GM18909 (cell line): ENCODE measurements around the gene RHBDF1.
"Not testable (repeated sequence)": the region's sequence is repeated elsewhere in the genome, so short reads cannot be mapped to it uniquely, and the experiment has no call there.

ENCODE experiments used
- ATAC-seq: cut with Tn5 transposase; IDR thresholded peaks from one replicate; pipeline ENCODE4 v1.9.1; 2021; ENCODE audit warnings: mild to moderate bottlenecking; ENCODE audit not compliant: unreplicated experiment, poor library complexity

RHBDF1 gene

GRCh38 chr16:61879-62281, 10.6 kb downstream of the RHBDF1 start:
- ATAC-seq: no peak

GRCh38 chr16:60929-61878, 11.2 kb downstream of the RHBDF1 start:
- ATAC-seq: no peak

GRCh38 chr16:60166-60565, 12.3 kb downstream of the RHBDF1 start:
- ATAC-seq: no peak

- ATAC-seq: no peak
Observed at GRCh38 chr16:59440-60059, 12.9 kb downstream of the RHBDF1 start.

GRCh38 chr16:58491-59439, 13.7 kb downstream of the RHBDF1 start:
- ATAC-seq: no peak

GRCh38 chr16:57711-58110, 14.7 kb downstream of the RHBDF1 start:
- ATAC-seq: no peak

GRCh38 chr16:56231-56927, 16.1 kb downstream of the RHBDF1 start:
- ATAC-seq: no peak

GRCh38 chr16:55571-56136, 16.8 kb downstream of the RHBDF1 start:
- no peak for ATAC-seq

GRCh38 chr16:54237-54581, 18.2 kb downstream of the RHBDF1 start:
- no peak for ATAC-seq

GRCh38 chr16:53346-54236, 18.8 kb downstream of the RHBDF1 start, which contains the start of the genes POLR3K and SNRNP25:
POLR3K (minus strand) TSS chr16:53608; CDS start chr16:53586, 22 bp downstream.
SNRNP25 (plus strand) TSS chr16:53828; CDS start chr16:54017, 189 bp downstream.
- peak; percentile 92 for ATAC-seq

- no peak for ATAC-seq
Observed at GRCh38 chr16:50769-51591, 21.5 kb downstream of the RHBDF1 start.

- ATAC-seq: no peak
Observed at GRCh38 chr16:47234-47633, 25.2 kb downstream of the RHBDF1 start.

- ATAC-seq: not testable (repeated sequence)
Observed at GRCh38 chr16:46510-46909, 25.9 kb downstream of the RHBDF1 start.

- ATAC-seq: no peak
Observed at GRCh38 chr16:45454-45853, 27.0 kb downstream of the RHBDF1 start.

GRCh38 chr16:44655-45054, 27.8 kb downstream of the RHBDF1 start:
- no peak for ATAC-seq

- no peak for ATAC-seq
Observed at GRCh38 chr16:43294-43693, 29.1 kb downstream of the RHBDF1 start.

GRCh38 chr16:42691-43090, 29.7 kb downstream of the RHBDF1 start:
- no peak for ATAC-seq

GRCh38 chr16:42069-42457, 30.4 kb downstream of the RHBDF1 start:
- no peak for ATAC-seq
